Activated CD8-positive, alpha-beta memory T cell treated with anti-CD3 and anti-CD28 coated beads for 1 hour (primary cell): ENCODE measurements around the gene AMOTL2.

ENCODE experiments used
- DNase-seq, 2 donors: peaks; one replicate each; pipeline ENCODE4 v3.0.0-alpha.2; 2020; ENCODE audit warnings: low read depth in 1 of 2; ENCODE audit errors: extremely low read depth in 1 of 2

The AMOTL2 gene

GRCh38 chr3:134336587-134336986, 37.7 kb downstream of the AMOTL2 start:
- DNase-seq: no peak

- DNase-seq: no peak
These were observed 39.4 kb downstream of the AMOTL2 start for GRCh38 chr3:134334901-134335280.

- DNase-seq: no peak
These were observed 39.9 kb downstream of the AMOTL2 start for GRCh38 chr3:134334231-134334900.

- DNase-seq: no peak
These were observed 40.6 kb downstream of the AMOTL2 start for GRCh38 chr3:134333522-134334181.

- no peak for DNase-seq
These were observed 41.9 kb downstream of the AMOTL2 start for GRCh38 chr3:134332344-134332743.

GRCh38 chr3:134331811-134332199, 42.4 kb downstream of the AMOTL2 start:
- no peak for DNase-seq

- no peak for DNase-seq
These were observed 43.1 kb downstream of the AMOTL2 start for GRCh38 chr3:134330883-134331810.

- no peak for DNase-seq
These were observed 45.4 kb downstream of the AMOTL2 start for GRCh38 chr3:134328846-134329245.

GRCh38 chr3:134328147-134328591, 46.1 kb downstream of the AMOTL2 start:
- DNase-seq: no peak

GRCh38 chr3:134327594-134327975, 46.7 kb downstream of the AMOTL2 start:
- no peak for DNase-seq

- no peak for DNase-seq
These were observed 47.3 kb downstream of the AMOTL2 start for GRCh38 chr3:134326760-134327593.

- DNase-seq: no peak
These were observed 48.1 kb downstream of the AMOTL2 start for GRCh38 chr3:134326126-134326525.

GRCh38 chr3:134325706-134326105, 48.5 kb downstream of the AMOTL2 start:
- no peak for DNase-seq

GRCh38 chr3:134325061-134325705, 49.1 kb downstream of the AMOTL2 start:
- no peak for DNase-seq

GRCh38 chr3:134323966-134324962, 50.0 kb downstream of the AMOTL2 start:
- no peak for DNase-seq

GRCh38 chr3:134322286-134322685, 52.0 kb downstream of the AMOTL2 start:
- DNase-seq: no peak

- no peak for DNase-seq
These were observed 53.5 kb downstream of the AMOTL2 start for GRCh38 chr3:134320749-134321148.

GRCh38 chr3:134319931-134320330, 54.3 kb downstream of the AMOTL2 start:
- no peak for DNase-seq

GRCh38 chr3:134318166-134318565, 56.1 kb downstream of the AMOTL2 start:
- DNase-seq: no peak
